BJ (cell line): ENCODE results near the gene TUBA8. TPM values are rescaled to one million over a fixed set of nuclear protein-coding genes. Genes with fewer than 3 reads are reported as not detected.

Experiments used
- CTCF ChIA-PET: fragments of 350-600 bp; formaldehyde crosslinking; extraction: SDS; loops from one replicate; lab custom pipeline; 2021; ENCODE audit warnings: antibody characterized with exemption, inconsistent platforms; lab: Yijun Ruan, JAX
- POLR2A ChIA-PET: fragments of 300-600 bp; sonication (Branson Sonifier 250); formaldehyde crosslinking; extraction: SDS; loops from one replicate; lab custom pipeline; 2021; ENCODE audit warnings: antibody characterized with exemption; lab: Charles Lee
- DNase-seq: peaks from one replicate; pipeline ENCODE4 v3.0.0-alpha.2; 2011; ENCODE audit warnings: low read depth
- H3K27me3 ChIP-seq: 2 replicates; pipeline ENCODE4 v1.6.0; 2011; ENCODE audit warnings: low read length; ENCODE audit not compliant: control insufficient read depth, insufficient read depth
- H3K36me3 ChIP-seq: 2 replicates; pipeline ENCODE4 v1.5.1; 2011; ENCODE audit warnings: low read length; ENCODE audit not compliant: control insufficient read depth, insufficient read depth
- H3K4me3 ChIP-seq: 2 replicates; pipeline ENCODE4 v1.5.1; 2011; ENCODE audit warnings: low read depth, mild to moderate bottlenecking, control low read depth, low read length
- polyA plus RNA-seq: library from polyadenylated mRNA; depleted of rRNA; stranded (reverse); fragments of >200 nt; gene quantifications from 2 replicates; pipeline ENCODE4 v1.2.3, GENCODE V29; 2011
- TF ChIP-seq, protein P1 (sequence below): IDR thresholded peaks from 2 replicates; pipeline ENCODE4 v1.5.1; 2011; ENCODE audit warnings: low read depth, mild to moderate bottlenecking, control low read depth, inconsistent platforms, low read length, moderate library complexity; ENCODE audit not compliant: insufficient read depth

Gene TUBA8
- polyA plus RNA-seq, 1 experiment = 1.3 TPM

DNA sequence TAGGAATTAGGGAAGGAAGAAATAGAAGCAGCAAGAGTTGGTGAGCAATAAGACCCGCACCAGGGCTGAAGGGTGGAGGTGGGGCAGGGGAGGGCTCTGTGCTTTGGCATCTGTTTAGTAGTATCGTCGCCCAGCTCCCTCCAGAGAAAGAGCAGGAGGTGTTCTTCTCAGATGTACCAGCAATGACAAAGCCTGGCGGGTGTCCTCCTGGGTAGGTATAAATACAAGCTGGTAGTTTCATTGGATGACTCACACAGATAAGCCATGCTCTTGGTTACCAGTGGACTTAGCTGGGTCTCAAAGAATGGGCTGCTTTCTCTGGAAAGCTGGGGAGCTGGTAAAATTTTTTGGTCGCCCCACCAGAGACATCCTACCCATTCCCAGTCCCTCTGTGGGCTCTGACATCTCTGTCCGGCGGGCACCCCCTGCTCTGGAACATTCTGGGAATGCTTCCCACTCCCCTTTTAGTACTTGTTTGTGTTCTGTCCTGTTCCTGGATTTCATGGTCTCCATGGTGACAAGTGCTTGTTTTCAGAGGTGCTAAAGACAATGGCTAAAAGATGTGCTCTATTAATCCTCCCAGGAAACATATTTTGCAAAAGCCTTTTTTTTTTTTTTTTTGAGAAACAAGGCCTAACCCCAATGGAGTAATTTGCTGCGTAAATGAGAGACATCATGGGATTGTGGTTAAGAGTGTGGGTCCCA lies 15.4 kb upstream of the TUBA8 start:
- ChIA-PET POLR2A (no interaction called here), CTCF (no interaction called here)
- DNase-seq = no peak

DNA sequence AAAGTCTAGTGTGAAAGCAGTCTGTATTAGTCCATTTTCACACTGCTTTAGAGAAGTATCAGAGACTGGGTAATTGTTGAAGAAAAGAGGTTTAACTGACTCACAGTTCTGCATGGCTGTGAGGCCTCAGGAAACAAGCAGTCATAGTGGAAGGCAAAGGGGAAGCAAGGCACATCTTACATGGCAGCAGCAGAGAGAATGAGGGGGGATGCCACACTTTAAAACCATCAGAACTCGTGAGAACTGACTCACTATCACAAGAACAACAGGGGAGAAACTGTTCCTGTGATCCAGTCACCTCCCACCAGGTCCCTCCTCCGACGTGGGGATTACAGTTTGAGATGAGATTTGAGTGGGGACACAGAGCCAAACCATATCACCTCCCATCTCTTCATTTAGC lies 13.8 kb upstream of the TUBA8 start:
- DNase-seq = no peak
- TF ChIP-seq, protein P1, sequence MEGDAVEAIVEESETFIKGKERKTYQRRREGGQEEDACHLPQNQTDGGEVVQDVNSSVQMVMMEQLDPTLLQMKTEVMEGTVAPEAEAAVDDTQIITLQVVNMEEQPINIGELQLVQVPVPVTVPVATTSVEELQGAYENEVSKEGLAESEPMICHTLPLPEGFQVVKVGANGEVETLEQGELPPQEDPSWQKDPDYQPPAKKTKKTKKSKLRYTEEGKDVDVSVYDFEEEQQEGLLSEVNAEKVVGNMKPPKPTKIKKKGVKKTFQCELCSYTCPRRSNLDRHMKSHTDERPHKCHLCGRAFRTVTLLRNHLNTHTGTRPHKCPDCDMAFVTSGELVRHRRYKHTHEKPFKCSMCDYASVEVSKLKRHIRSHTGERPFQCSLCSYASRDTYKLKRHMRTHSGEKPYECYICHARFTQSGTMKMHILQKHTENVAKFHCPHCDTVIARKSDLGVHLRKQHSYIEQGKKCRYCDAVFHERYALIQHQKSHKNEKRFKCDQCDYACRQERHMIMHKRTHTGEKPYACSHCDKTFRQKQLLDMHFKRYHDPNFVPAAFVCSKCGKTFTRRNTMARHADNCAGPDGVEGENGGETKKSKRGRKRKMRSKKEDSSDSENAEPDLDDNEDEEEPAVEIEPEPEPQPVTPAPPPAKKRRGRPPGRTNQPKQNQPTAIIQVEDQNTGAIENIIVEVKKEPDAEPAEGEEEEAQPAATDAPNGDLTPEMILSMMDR = no peak
- H3K36me3 ChIP-seq = no peaks in the 10 kb centered on the region; the same call in 1 of the 2 replicates
- H3K4me3 ChIP-seq = no peak overlapping the region
- H3K27me3 ChIP-seq = no peaks in the 10 kb centered on the region
- CTCF ChIA-PET = no interaction called here
- POLR2A ChIA-PET = no interaction called here

More for the DNA sequence above, 15.4 kb upstream of the TUBA8 start:
- H3K36me3 ChIP-seq = no peaks in the 10 kb centered on the region; the same call in none of the 2 replicates
- H3K4me3 ChIP-seq = no peak overlapping the region
- TF ChIP-seq, protein P1 = no peak
- no peaks in the 10 kb centered on the region for H3K27me3 ChIP-seq

DNA sequence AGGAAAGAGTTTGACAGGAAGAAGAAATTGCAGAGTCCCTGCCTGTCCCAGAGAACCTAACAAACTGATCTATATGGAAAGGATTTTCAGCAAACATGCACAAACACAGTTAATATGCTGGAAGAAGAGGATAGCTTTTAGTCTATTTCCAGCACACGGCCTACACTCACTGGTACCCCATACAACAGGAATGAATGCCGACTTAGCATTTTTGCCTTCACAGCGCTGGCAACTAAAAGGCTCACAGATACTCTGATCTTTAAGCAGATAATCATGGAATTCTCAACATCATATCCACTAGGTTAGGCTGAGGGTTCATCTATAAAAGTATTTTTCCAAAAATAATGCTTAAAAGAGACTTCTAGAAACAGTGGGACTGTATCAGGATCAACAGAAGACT lies 9.8 kb upstream of the TUBA8 start:
- no peak for DNase-seq
- no peaks in the 10 kb centered on the region for H3K27me3 ChIP-seq
- H3K4me3 ChIP-seq = no peak overlapping the region
- POLR2A ChIA-PET = no interaction called here
- TF ChIP-seq, protein P1 = no peak
- no peaks in the 10 kb centered on the region for H3K36me3 ChIP-seq
- CTCF ChIA-PET = no interaction called here

DNA sequence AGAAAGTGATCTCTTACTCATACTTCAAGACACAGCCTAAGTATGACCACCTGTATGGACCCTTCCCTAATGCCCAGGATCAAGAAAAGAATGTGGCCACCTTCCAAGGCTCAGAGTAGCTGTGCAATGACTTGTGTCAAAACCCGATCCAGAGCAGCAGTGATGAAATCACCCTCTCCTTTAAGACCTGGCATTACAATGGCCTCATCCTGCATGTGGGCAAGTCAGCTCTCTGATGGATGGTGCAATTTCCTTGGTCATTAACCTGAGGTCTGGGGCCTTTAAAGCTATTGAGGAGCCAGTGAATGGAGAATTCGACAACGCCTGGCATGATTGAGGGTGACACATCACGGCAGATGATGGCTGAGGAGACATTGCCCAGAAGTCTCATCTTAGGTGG lies 9.1 kb upstream of the TUBA8 start:
- no peak overlapping the region for H3K4me3 ChIP-seq
- CTCF ChIA-PET = no interaction called here
- no peak for DNase-seq
- H3K36me3 ChIP-seq = no peaks in the 10 kb centered on the region
- POLR2A ChIA-PET = no interaction called here
- TF ChIP-seq, protein P1 = no peak
- no peaks in the 10 kb centered on the region for H3K27me3 ChIP-seq

DNA sequence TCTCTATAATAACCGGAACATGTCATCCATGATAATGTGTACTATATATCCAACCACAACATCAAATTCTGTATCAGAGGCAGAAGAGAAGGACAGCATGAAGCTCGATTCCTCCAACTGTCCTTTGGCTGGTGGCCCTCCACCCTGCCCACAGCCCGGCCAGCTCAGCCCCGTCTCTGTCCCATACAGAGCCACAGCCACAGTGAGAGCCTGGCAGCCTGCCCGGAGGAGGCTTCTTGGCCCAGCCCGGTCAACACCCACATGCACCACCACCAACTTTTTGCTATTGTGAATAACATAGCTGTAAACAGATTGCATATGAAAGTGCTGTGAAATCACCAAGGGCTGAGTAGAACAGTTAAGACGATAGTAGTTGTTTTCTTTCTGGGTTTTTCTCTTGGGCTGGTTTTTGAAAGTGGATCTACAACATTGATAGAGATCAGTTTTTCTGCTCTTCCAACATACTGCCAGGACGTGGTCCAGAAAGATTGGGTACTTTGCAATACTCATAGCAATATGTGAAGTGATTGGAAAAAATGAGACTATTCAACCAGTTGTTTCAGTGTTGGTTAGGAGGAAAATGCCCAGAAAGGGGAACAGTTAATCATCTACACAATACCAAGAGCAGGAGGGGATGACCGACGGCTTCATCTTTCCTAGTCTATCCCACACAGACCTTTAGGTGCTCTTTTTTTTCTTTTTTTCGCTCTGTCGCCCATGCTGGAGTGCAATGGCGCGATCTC lies 6.9 kb upstream of the TUBA8 start:
- ChIA-PET POLR2A (no interaction called here), CTCF (interaction anchor here (0.6 kb wide), 1 partner anchor 1032 kb away, joined by 3 read pairs; no protein-coding TSS in a partner anchor)
- no peak for DNase-seq
- Histone ChIP-seq H3K4me3 (no peak overlapping the region), H3K36me3 (no peaks in the 10 kb centered on the region), H3K27me3 (no peaks in the 10 kb centered on the region)
- TF ChIP-seq, protein P1 = no peak
